SU-DHL-6 (cell line): ENCODE measurements around the gene FBLN5.

ENCODE experiments used
- EZH2phosphoT487 ChIP-seq: fragments of 200-600 bp; sonication (generic), shearing (Covaris generic); conservative IDR thresholded peaks from 2 replicates; pipeline ENCODE4 v1.6.1; 2018; ENCODE audit warnings: mild to moderate bottlenecking, antibody characterized with exemption, low read length, moderate library complexity, mixed read lengths
- TF ChIP-seq, protein P1 (sequence below): fragments of 200-600 bp; sonication (generic); IDR thresholded peaks from one replicate; pipeline ENCODE4 v1.5.1; 2017; ENCODE audit warnings: antibody characterized with exemption, mild to moderate bottlenecking, low read length, moderate library complexity; ENCODE audit not compliant: insufficient read depth, poor library complexity, severe bottlenecking

DNA sequence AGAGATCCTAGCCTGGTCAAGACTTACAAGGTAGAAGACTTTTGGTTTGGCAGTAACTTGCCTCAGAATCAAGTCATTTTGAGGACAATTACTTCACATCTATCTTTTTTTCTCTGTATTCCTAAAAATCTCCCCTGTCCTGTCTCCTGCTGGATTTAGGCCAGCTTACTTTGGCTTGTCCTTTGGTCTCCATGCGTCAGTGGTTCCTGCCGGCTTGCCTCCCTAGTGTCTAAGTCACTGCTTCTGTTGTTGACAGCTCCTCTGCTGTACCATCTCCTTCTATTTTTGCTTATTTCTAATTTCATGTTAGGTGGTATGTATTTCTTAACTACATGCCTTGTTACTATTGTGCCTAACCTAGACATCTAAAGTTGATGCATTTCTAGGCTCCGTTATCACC is 39.7 kb upstream of the FBLN5 start:
- TF ChIP-seq, protein P1, sequence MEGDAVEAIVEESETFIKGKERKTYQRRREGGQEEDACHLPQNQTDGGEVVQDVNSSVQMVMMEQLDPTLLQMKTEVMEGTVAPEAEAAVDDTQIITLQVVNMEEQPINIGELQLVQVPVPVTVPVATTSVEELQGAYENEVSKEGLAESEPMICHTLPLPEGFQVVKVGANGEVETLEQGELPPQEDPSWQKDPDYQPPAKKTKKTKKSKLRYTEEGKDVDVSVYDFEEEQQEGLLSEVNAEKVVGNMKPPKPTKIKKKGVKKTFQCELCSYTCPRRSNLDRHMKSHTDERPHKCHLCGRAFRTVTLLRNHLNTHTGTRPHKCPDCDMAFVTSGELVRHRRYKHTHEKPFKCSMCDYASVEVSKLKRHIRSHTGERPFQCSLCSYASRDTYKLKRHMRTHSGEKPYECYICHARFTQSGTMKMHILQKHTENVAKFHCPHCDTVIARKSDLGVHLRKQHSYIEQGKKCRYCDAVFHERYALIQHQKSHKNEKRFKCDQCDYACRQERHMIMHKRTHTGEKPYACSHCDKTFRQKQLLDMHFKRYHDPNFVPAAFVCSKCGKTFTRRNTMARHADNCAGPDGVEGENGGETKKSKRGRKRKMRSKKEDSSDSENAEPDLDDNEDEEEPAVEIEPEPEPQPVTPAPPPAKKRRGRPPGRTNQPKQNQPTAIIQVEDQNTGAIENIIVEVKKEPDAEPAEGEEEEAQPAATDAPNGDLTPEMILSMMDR = no peak
- TF ChIP-seq EZH2phosphoT487 = no peak
